Breast epithelium (tissue), 4 donors: Measurements from ENCODE around the gene EIF4G2. TPM values are rescaled to one million over a fixed set of nuclear protein-coding genes. Genes with fewer than 3 reads are reported as not detected.

Source experiments
- DNase-seq, 2 donors: peaks; one replicate each; pipeline ENCODE4 v3.0.0-alpha.2; 2019; ENCODE audit warnings: low spot score in 2 of 2
- H3K27ac ChIP-seq, 2 donors: fragments of 200-600 bp; sonication (generic) in 1 of 2; one replicate each; pipeline ENCODE4 v1.5.1; 2016 to 2019; ENCODE audit warnings: mild to moderate bottlenecking in 1 of 2
- H3K27me3 ChIP-seq, 2 donors: fragments of 200-600 bp; sonication (generic) in 1 of 2; one replicate each; pipeline versions ENCODE4 v1.5.1 to v1.6.0; 2017 to 2019; ENCODE audit warnings: control low read depth in 1 of 2, mild to moderate bottlenecking in 1 of 2
- H3K36me3 ChIP-seq: fragments of 200-600 bp; one replicate; pipeline ENCODE4 v1.5.1; 2019
- H3K4me1 ChIP-seq, 2 donors: fragments of 200-600 bp; sonication (generic); one replicate each; pipeline ENCODE4 v1.5.1; 2016 to 2019; ENCODE audit warnings: control low read depth in 1 of 2
- H3K4me3 ChIP-seq, 3 donors: fragments of 200-600 bp; sonication (generic); 1 replicate in 2 of 3; 2 replicates in 1 of 3; pipeline ENCODE4 v1.5.1; 2016 to 2019; ENCODE audit warnings: mild to moderate bottlenecking in 3 of 3, moderate library complexity in 2 of 3
- H3K9me3 ChIP-seq, 2 donors: fragments of 200-600 bp; sonication (generic) in 1 of 2; one replicate each; pipeline ENCODE4 v1.5.1; 2016 to 2019; ENCODE audit warnings: control low read depth in 1 of 2
- CTCF ChIP-seq, 3 donors: fragments of 450-650 bp; IDR thresholded peaks; one replicate each; pipeline ENCODE4 v1.5.1; 2016 to 2017; ENCODE audit warnings: antibody characterized with exemption in 3 of 3, mild to moderate bottlenecking in 3 of 3, moderate library complexity in 3 of 3
- POLR2A ChIP-seq: fragments of 450-650 bp; IDR thresholded peaks from one replicate; pipeline ENCODE4 v1.6.1; 2016; ENCODE audit warnings: antibody characterized with exemption, mild to moderate bottlenecking, moderate library complexity
- POLR2AphosphoS5 ChIP-seq, 3 donors: sonication (generic); formaldehyde crosslinking; IDR thresholded peaks; one replicate each; pipeline ENCODE4 v1.6.1; 2017; ENCODE audit warnings: antibody characterized with exemption in 3 of 3
- intact Hi-C: fragments of 100-400 bp; cut with DNase I; formaldehyde crosslinking; loops from one replicate; pipeline ENCODE4 v1.15.1; 2023; ENCODE audit warnings: low total_unique reads
- total RNA-seq, 3 donors: library from RNA; depleted of rRNA; stranded (reverse); fragments of >200 nt; gene quantifications; one replicate each; pipeline ENCODE4 v1.1.0, GENCODE V29; 2016

Gene EIF4G2
- total RNA-seq, 3 donors from 2014 or later: 385 to 456 (median 416) TPM

GRCh38 chr11:10847960-10848860 is 39.5 kb upstream of the EIF4G2 start:
- intact Hi-C loops: no loop called here
- no peak for TF ChIP-seq POLR2AphosphoS5 (IDR thresholded peaks at IDR 0.05)
- TF ChIP-seq POLR2A: no peak

GRCh38 chr11:10846660-10847059 is 37.9 kb upstream of the EIF4G2 start:
- TF ChIP-seq POLR2AphosphoS5 (IDR thresholded peaks at IDR 0.05) (no peak), CTCF (IDR thresholded peaks at IDR 0.05) (no peak), POLR2A (no peak)
- DNase-seq: no peak
- Histone ChIP-seq H3K27ac (no peak overlapping the region), H3K27me3 (no peaks in the 10 kb centered on the region), H3K4me3 (no peak overlapping the region), H3K36me3 (no peaks in the 10 kb centered on the region), H3K4me1 (no peaks in the 10 kb centered on the region), H3K9me3 (no peaks in the 10 kb centered on the region)
- intact Hi-C loops: no loop called here

More at GRCh38 chr11:10847960-10848860, 39.5 kb upstream of the EIF4G2 start:
- H3K9me3 ChIP-seq: no peaks in the 10 kb centered on the region
- no peak for DNase-seq
- peaks cover 9% of the 10 kb centered on the region for H3K36me3 ChIP-seq
- no peak overlapping the region for H3K4me3 ChIP-seq
- H3K4me1 ChIP-seq: no peaks in the 10 kb centered on the region
- no peaks in the 10 kb centered on the region for H3K27me3 ChIP-seq
- no peak overlapping the region for H3K27ac ChIP-seq

GRCh38 chr11:10845589-10845988 is 36.9 kb upstream of the EIF4G2 start:
- TF ChIP-seq POLR2AphosphoS5 (IDR thresholded peaks at IDR 0.05): no peak
- TF ChIP-seq CTCF (IDR thresholded peaks at IDR 0.05): no peak
- TF ChIP-seq POLR2A: no peak
- no peak for DNase-seq
- intact Hi-C loops: no loop called here
- no peaks in the 10 kb centered on the region for H3K4me1 ChIP-seq
- no peak overlapping the region for H3K4me3 ChIP-seq
- H3K27ac ChIP-seq: no peak overlapping the region
- no peaks in the 10 kb centered on the region for H3K36me3 ChIP-seq
- no peaks in the 10 kb centered on the region for H3K27me3 ChIP-seq
- H3K9me3 ChIP-seq: no peaks in the 10 kb centered on the region

- Histone ChIP-seq H3K27ac (no peak overlapping the region), H3K36me3 (no peaks in the 10 kb centered on the region), H3K9me3 (no peaks in the 10 kb centered on the region), H3K27me3 (no peaks in the 10 kb centered on the region), H3K4me1 (no peaks in the 10 kb centered on the region), H3K4me3 (no peak overlapping the region)
- TF ChIP-seq POLR2A: no peak
- TF ChIP-seq POLR2AphosphoS5 (IDR thresholded peaks at IDR 0.05): no peak
- TF ChIP-seq CTCF (IDR thresholded peaks at IDR 0.05): no peak
- DNase-seq: no peak
- intact Hi-C loops: no loop called here
These were observed 36.1 kb upstream of the EIF4G2 start for GRCh38 chr11:10844796-10845195.

- TF ChIP-seq POLR2A (no peak), POLR2AphosphoS5 (IDR thresholded peaks at IDR 0.05) (no peak), CTCF (IDR thresholded peaks at IDR 0.05) (no peak)
- no peaks in the 10 kb centered on the region for H3K4me1 ChIP-seq
- H3K9me3 ChIP-seq: no peaks in the 10 kb centered on the region
- H3K27me3 ChIP-seq: no peaks in the 10 kb centered on the region
- H3K36me3 ChIP-seq: no peaks in the 10 kb centered on the region
- intact Hi-C loops: no loop called here
- no peak overlapping the region for H3K4me3 ChIP-seq
- no peak for DNase-seq
- no peak overlapping the region for H3K27ac ChIP-seq
These were observed 35.6 kb upstream of the EIF4G2 start for GRCh38 chr11:10844356-10844755.
